IMR-90 (cell line): ENCODE measurements around the gene GALNT7. TPM values are rescaled to one million over a fixed set of nuclear protein-coding genes. Genes with fewer than 3 reads are reported as not detected.

ENCODE experiments used
- ATAC-seq: fragments of 200-7000 bp; cut with Tn5 transposase; 2 replicates; pipeline ENCODE4 v1.9.1; 2020; ENCODE audit warnings: low read depth, mild to moderate bottlenecking, moderate library complexity
- BruUV-seq: library from RNA; stranded (reverse); fragments of 400-500 nt; replicated peaks from 2 replicates; lab custom pipeline; 2021; lab: Mats Ljungman, UMichigan
- CTCF ChIA-PET: fragments of 300-600 bp; formaldehyde crosslinking; extraction: SDS; loops from one replicate; lab custom pipeline; 2021; ENCODE audit warnings: antibody characterized with exemption; lab: Yijun Ruan, JAX
- POLR2A ChIA-PET: fragments of 300-600 bp; sonication (Branson Sonifier 250); formaldehyde crosslinking; loops from one replicate; lab custom pipeline; 2022; ENCODE audit warnings: antibody characterized with exemption; ENCODE audit not compliant: unreplicated experiment; lab: Charles Lee
- DNase-seq: peaks from one replicate; pipeline ENCODE4 v3.0.0; 2013
- H2AFZ ChIP-seq: replicated peaks from 2 replicates; pipeline ENCODE3; 2013; ENCODE audit warnings: low read length, mild to moderate bottlenecking; ENCODE audit not compliant: poor library complexity
- H2AK5ac ChIP-seq: 2 replicates; pipeline ENCODE4 v1.6.1; 2013; ENCODE audit warnings: low read depth, low read length, inconsistent platforms
- H2AK9ac ChIP-seq: replicated peaks from 2 replicates; pipeline ENCODE3; 2013; ENCODE audit warnings: mild to moderate bottlenecking, low read depth, low read length, moderate library complexity; ENCODE audit not compliant: poor library complexity
- H2BK120ac ChIP-seq: 2 replicates; pipeline ENCODE4 v1.6.1; 2013; ENCODE audit warnings: low read depth, low read length, inconsistent platforms
- H2BK15ac ChIP-seq: 3 replicates; pipeline ENCODE4 v1.6.1; 2013; ENCODE audit warnings: low read depth, low read length, inconsistent platforms
- H2BK20ac ChIP-seq: 2 replicates; pipeline ENCODE4 v1.6.1; 2013; ENCODE audit warnings: low read depth, mild to moderate bottlenecking, inconsistent platforms, low read length, moderate library complexity
- H2BK5ac ChIP-seq: 2 replicates; pipeline ENCODE4 v1.6.1; 2013; ENCODE audit warnings: mild to moderate bottlenecking, low read depth, low read length, inconsistent platforms; ENCODE audit not compliant: poor library complexity, severe bottlenecking
- H3K14ac ChIP-seq: replicated peaks from 2 replicates; pipeline ENCODE4 v1.6.1; 2013; ENCODE audit warnings: low read depth, low read length, inconsistent platforms
- H3K18ac ChIP-seq: 2 replicates; pipeline ENCODE4 v1.6.1; 2013; ENCODE audit warnings: low read depth, low read length, control low read depth
- H3K23ac ChIP-seq: 2 replicates; pipeline ENCODE4 v1.6.1; 2013; ENCODE audit warnings: low read depth, low read length, inconsistent platforms
- H3K27ac ChIP-seq: 2 replicates; pipeline ENCODE4 v1.5.1; 2013; ENCODE audit warnings: mild to moderate bottlenecking, control low read depth, low read length; ENCODE audit not compliant: insufficient read depth
- H3K27me3 ChIP-seq: 2 replicates; pipeline ENCODE4 v1.6.1; 2013; ENCODE audit warnings: low read length; ENCODE audit not compliant: control insufficient read depth, insufficient read depth
- H3K36me3 ChIP-seq: 2 replicates; pipeline ENCODE4 v1.6.1; 2013; ENCODE audit warnings: low read length, mixed read lengths; ENCODE audit not compliant: control insufficient read depth, insufficient read depth
- H3K4ac ChIP-seq: 2 replicates; pipeline ENCODE4 v1.6.1; 2013; ENCODE audit warnings: low read depth, low read length, inconsistent platforms
- H3K4me1 ChIP-seq: 2 replicates; pipeline ENCODE4 v1.6.1; 2013; ENCODE audit warnings: low read length, mixed read lengths; ENCODE audit not compliant: control insufficient read depth, insufficient read depth
- H3K4me2 ChIP-seq: 2 replicates; pipeline ENCODE4 v1.6.1; 2013; ENCODE audit warnings: low read depth, mild to moderate bottlenecking, control low read depth, low read length, moderate library complexity
- H3K4me3 ChIP-seq: 2 replicates; pipeline ENCODE4 v1.5.1; 2013; ENCODE audit warnings: low read depth, mild to moderate bottlenecking, control low read depth, low read length, moderate library complexity; ENCODE audit not compliant: insufficient read depth
- H3K56ac ChIP-seq: 2 replicates; pipeline ENCODE4 v1.6.1; 2013; ENCODE audit warnings: low read length, inconsistent platforms; ENCODE audit not compliant: insufficient read depth; ENCODE audit errors: extremely low read depth
- H3K79me1 ChIP-seq, 2 experiments: 2 replicates each; pipeline ENCODE4 v1.6.1; 2013; ENCODE audit warnings: low read length in 2 of 2, inconsistent platforms in 1 of 2, low read depth in 1 of 2
- H3K9ac ChIP-seq: 2 replicates; pipeline ENCODE4 v1.6.1; 2013; ENCODE audit warnings: low read depth, low read length, control low read depth
- H3K9me1 ChIP-seq: 2 replicates; pipeline ENCODE4 v1.6.1; 2013; ENCODE audit warnings: low read length, inconsistent platforms; ENCODE audit not compliant: insufficient read depth
- H3K9me3 ChIP-seq: 2 replicates; pipeline ENCODE4 v1.6.1; 2013; ENCODE audit warnings: low read length; ENCODE audit not compliant: control insufficient read depth, insufficient read depth
- H4K20me1 ChIP-seq: 2 replicates; pipeline ENCODE4 v1.6.1; 2013; ENCODE audit warnings: low read length, inconsistent platforms; ENCODE audit not compliant: insufficient read depth
- H4K5ac ChIP-seq: 2 replicates; pipeline ENCODE4 v1.6.1; 2013; ENCODE audit warnings: mild to moderate bottlenecking, low read depth, low read length, control low read depth
- H4K8ac ChIP-seq, 2 experiments: 2 replicates each; pipeline ENCODE4 v1.6.1; 2013; ENCODE audit warnings: low read depth in 2 of 2, low read length in 2 of 2, control low read depth in 1 of 2, inconsistent platforms in 1 of 2
- H4K91ac ChIP-seq: 2 replicates; pipeline ENCODE4 v1.6.1; 2013; ENCODE audit warnings: low read depth, low read length, inconsistent platforms; ENCODE audit not compliant: insufficient read depth
- CEBPB ChIP-seq: IDR thresholded peaks from 2 replicates; pipeline ENCODE4 v1.6.1; 2012; ENCODE audit warnings: low read depth, low read length, improper control_type of control experiment
- MAFK ChIP-seq: IDR thresholded peaks from 2 replicates; pipeline ENCODE4 v1.6.1; 2012; ENCODE audit warnings: low read depth, low read length, improper control_type of control experiment
- RCOR1 ChIP-seq: IDR thresholded peaks from 2 replicates; pipeline ENCODE4 v1.6.1; 2012; ENCODE audit warnings: mild to moderate bottlenecking, low read length, improper control_type of control experiment; ENCODE audit not compliant: insufficient replicate concordance
- WGBS, 2 experiments: methylation state at CpG; one replicate each; pipeline versions ENCODE4 v1.1.5 to v1.1.7; 2013; ENCODE audit warnings: missing lambda C conversion rate in 2 of 2; ENCODE audit not compliant: insufficient read length in 1 of 2; ENCODE audit errors: extremely low coverage in 2 of 2; 5-methylcytosine and 5-hydroxymethylcytosine counted together
- dilution Hi-C: fragments of 300-500 bp; cut with HindIII; formaldehyde crosslinking; loops from one replicate; pipeline ENCODE4 v1.14.3; 2018; ENCODE audit warnings: low sequenced_read_pairs; ENCODE audit not compliant: unreplicated experiment
- in situ Hi-C: fragments of 300-500 bp; cut with MboI; formaldehyde crosslinking; loops from 3 replicates; pipeline ENCODE4 v1.14.3; 2019; ENCODE audit warnings: low sequenced_read_pairs, inconsistent platforms, mixed read lengths
- intact Hi-C: fragments of 100-400 bp; cut with micrococcal nuclease; formaldehyde crosslinking; loops from 2 replicates; pipeline ENCODE4 v1.10.0; 2022
- polyA plus RNA-seq, 3 experiments: library from polyadenylated mRNA; depleted of rRNA; stranded (reverse); fragments of >200 nt; gene quantifications; 2 replicates each; pipeline ENCODE4 v1.2.3, GENCODE V29; 2012; ENCODE audit warnings: low replicate concordance in 1 of 3
- total RNA-seq: library from RNA; depleted of rRNA; stranded (reverse); fragments of >200 nt; gene quantifications from 2 replicates; pipeline ENCODE4 v1.2.3, GENCODE V29; 2012

Gene GALNT7
- total and polyA plus RNA-seq, 2 of the 4 experiments (the other 2 are of a cell fraction), result 19.1 to 31.2 TPM

GRCh38 chr4:173318648-173319211, 150.1 kb downstream of the GALNT7 start (continued):
- TF ChIP-seq RCOR1, result no peak

GRCh38 chr4:173319696-173320095, 151.1 kb downstream of the GALNT7 start:
- in situ Hi-C loops, result loop anchor here (5.0 to 10.0 kb wide), 2 partner anchors 93 to 175 kb away; no protein-coding TSS in a partner anchor
- Histone ChIP-seq H3K9ac (no peak overlapping the region), H3K36me3 (0 out of 2 replicates have a peak, but pooled peaks cover 1% of the 10 kb centered on the region), H3K9me1 (no peaks in the 10 kb centered on the region), H4K20me1 (no peaks in the 10 kb centered on the region), H3K9me3 (no peaks in the 10 kb centered on the region), H4K8ac (no peak overlapping the region), H4K91ac (no peak overlapping the region), H2AK9ac (no peak overlapping the region), H3K18ac (no peak overlapping the region), H2BK20ac (no peak overlapping the region), H3K23ac (no peak overlapping the region), H3K56ac (no peak overlapping the region), H3K79me1 (no peaks in the 10 kb centered on the region), H2BK120ac (no peak overlapping the region), H3K4ac (no peak overlapping the region), H2BK5ac (no peak overlapping the region), H3K27ac (no peak overlapping the region), H2BK15ac (no peak overlapping the region), H3K4me2 (no peak overlapping the region), H3K4me3 (no peak overlapping the region), H4K5ac (no peak overlapping the region), H2AFZ (no peak overlapping the region), H3K14ac (no peak overlapping the region), H3K4me1 (no peaks in the 10 kb centered on the region), H2AK5ac (no peak overlapping the region), H3K27me3 (no peaks in the 10 kb centered on the region)
- TF ChIP-seq MAFK, result no peak
- TF ChIP-seq CEBPB, result peak; percentile 80
- DNase-seq (peak; percentile 45), ATAC-seq (peak; percentile 45)
- BruUV-seq, result no TSS peak
- POLR2A ChIA-PET, result no interaction called here
- dilution Hi-C loops, result no loop called here
- CTCF ChIA-PET, result interaction anchor here (0.6 to 2.2 kb wide), 6 partner anchors 12 to 1225 kb away, joined by 3 to 10 read pairs (median 6); no protein-coding TSS in a partner anchor
- 83% methylated on average over 1 of the region's 2 CpGs; no CpG with 5 or more reads in 1 of the 2 experiments for WGBS, 2 experiments
- intact Hi-C loops, result loop anchor here (1.0 to 2.0 kb wide), 3 partner anchors 41 to 175 kb away; no protein-coding TSS in a partner anchor
